ENCODE measurements around the gene TAP1.
"Not testable (repeated sequence)": the region's sequence is repeated elsewhere in the genome, so short reads cannot be mapped to it uniquely, and the experiment has no call there.

Gene TAP1

DNA sequence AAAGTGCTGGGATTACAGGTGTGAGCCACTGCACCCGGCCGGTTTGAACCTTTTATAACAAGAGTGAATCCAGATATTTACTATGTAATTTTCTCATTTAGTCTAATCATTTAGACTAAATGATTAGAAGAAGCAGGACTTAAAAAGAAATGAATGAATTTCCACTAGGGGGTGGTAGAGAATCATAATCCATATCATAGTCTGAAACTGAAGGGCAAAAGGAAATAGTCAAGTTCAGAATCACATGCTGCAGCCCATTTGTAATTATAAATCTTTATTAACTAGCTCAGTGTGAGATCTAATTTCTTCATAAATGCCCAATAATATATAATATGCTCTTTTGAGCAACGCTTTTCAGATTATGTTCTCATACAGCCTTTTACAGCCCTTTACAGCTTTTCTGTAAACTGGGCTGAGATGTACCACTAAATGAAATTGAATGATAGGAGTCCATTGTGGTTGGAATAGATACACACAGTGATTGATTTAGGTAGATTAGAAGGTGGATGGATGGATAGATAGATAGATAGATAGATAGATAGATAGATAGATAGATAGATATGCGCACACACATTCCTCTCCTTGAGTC is 32.3 kb upstream of the TAP1 start:
- no peak overlapping the region for H3K9ac ChIP-seq (ENCODE audit: low read length)
- peak in 1 of 2 donors; percentile 85 for DNase-seq
- no peak overlapping the region for H3K4me3 ChIP-seq (ENCODE audit: low read depth, low read length)
- no peak overlapping the region for H3K27ac ChIP-seq (ENCODE audit: low read depth, low read length)
- no peaks in the 10 kb centered on the region for H3K9me3 ChIP-seq (ENCODE audit: insufficient read depth, low read depth, low read length)
- no peak overlapping the region for H3K4me2 ChIP-seq (ENCODE audit: low read length)
- no CpG with 5 or more reads among the region's 4 CpGs for WGBS (ENCODE audit: extremely low coverage, insufficient coverage, insufficient read length)
- no peaks in the 10 kb centered on the region for H3K79me2 ChIP-seq (ENCODE audit: control insufficient read depth, insufficient read depth, low read length, poor library complexity)
- H3K4ac ChIP-seq (ENCODE audit: low read depth, low read length) = no peak overlapping the region
- H3K79me1 ChIP-seq (ENCODE audit: low read length) = no peaks in the 10 kb centered on the region
- H3K14ac ChIP-seq (ENCODE audit: low read length) = no peak overlapping the region
- H2BK12ac ChIP-seq (ENCODE audit: low read length) = no peak overlapping the region
- H2BK120ac ChIP-seq (ENCODE audit: insufficient read depth, low read length, poor library complexity) = no peak overlapping the region
- no peak overlapping the region for H4K8ac ChIP-seq (ENCODE audit: low read depth, low read length)
- H3K27me3 ChIP-seq (ENCODE audit: insufficient read depth, low read length) = no peaks in the 10 kb centered on the region
- no peak overlapping the region for H3K23ac ChIP-seq (ENCODE audit: low read length)
- no peak overlapping the region for H2AFZ ChIP-seq (ENCODE audit: insufficient read depth, low read length, poor library complexity)
- H3K18ac ChIP-seq (ENCODE audit: low read length) = no peak overlapping the region
- H3K4me1 ChIP-seq (ENCODE audit: control insufficient read depth in 1 of 2, insufficient read depth in 2 of 2, low read length in 2 of 2) = no peaks in the 10 kb centered on the region
- H2BK5ac ChIP-seq (ENCODE audit: low read depth, low read length, poor library complexity) = no peak overlapping the region
- no peaks in the 10 kb centered on the region for H3K36me3 ChIP-seq (ENCODE audit: control insufficient read depth in 1 of 2, insufficient read depth in 2 of 2, low read length in 2 of 2)
- H4K91ac ChIP-seq (ENCODE audit: low read depth, low read length) = no peak overlapping the region
- H4K12ac ChIP-seq (ENCODE audit: low read depth, low read length) = no peak overlapping the region
- H2AK5ac ChIP-seq (ENCODE audit: low read length) = no peak overlapping the region

DNA sequence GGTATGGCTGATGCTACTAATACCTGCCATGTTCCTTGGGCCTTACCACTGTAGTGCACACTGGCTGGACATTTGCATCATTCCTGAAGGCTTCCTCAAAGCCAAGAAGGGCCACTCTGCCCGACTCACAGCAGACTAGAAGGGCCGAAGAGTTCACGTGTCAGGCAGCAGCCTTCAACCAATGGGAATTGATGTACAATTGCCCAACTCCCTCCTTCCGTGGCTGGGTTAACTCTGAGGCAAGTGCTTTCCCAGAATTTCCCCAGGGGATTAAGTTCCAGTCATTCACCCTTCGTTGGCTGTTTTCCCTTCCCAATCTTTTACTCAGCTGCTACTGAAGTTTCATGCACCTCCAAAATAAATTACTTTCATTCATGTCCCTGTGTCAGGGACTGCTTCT is 30.3 kb upstream of the TAP1 start:
- no peaks in the 10 kb centered on the region for H3K9me3 ChIP-seq (ENCODE audit: insufficient read depth, low read depth, low read length)
- no peak overlapping the region for H3K4ac ChIP-seq (ENCODE audit: low read depth, low read length)
- H3K9ac ChIP-seq (ENCODE audit: low read length) = no peak overlapping the region
- DNase-seq = peak in 1 of 2 donors; percentile 23
- no peaks in the 10 kb centered on the region for H3K79me1 ChIP-seq (ENCODE audit: low read length)
- H2BK12ac ChIP-seq (ENCODE audit: low read length) = no peak overlapping the region
- no peak overlapping the region for H3K23ac ChIP-seq (ENCODE audit: low read length)
- no peak overlapping the region for H3K27ac ChIP-seq (ENCODE audit: low read depth, low read length)
- no peak overlapping the region for H3K18ac ChIP-seq (ENCODE audit: low read length)
- H2BK5ac ChIP-seq (ENCODE audit: low read depth, low read length, poor library complexity) = no peak overlapping the region
- H2AFZ ChIP-seq (ENCODE audit: insufficient read depth, low read length, poor library complexity) = no peak overlapping the region
- no peaks in the 10 kb centered on the region for H3K27me3 ChIP-seq (ENCODE audit: insufficient read depth, low read length)
- H3K79me2 ChIP-seq (ENCODE audit: control insufficient read depth, insufficient read depth, low read length, poor library complexity) = no peaks in the 10 kb centered on the region
- H2BK120ac ChIP-seq (ENCODE audit: insufficient read depth, low read length, poor library complexity) = no peak overlapping the region
- no CpG with 5 or more reads among the region's 5 CpGs for WGBS (ENCODE audit: extremely low coverage, insufficient coverage, insufficient read length)
- H4K8ac ChIP-seq (ENCODE audit: low read depth, low read length) = no peak overlapping the region
- no peak overlapping the region for H3K4me2 ChIP-seq (ENCODE audit: low read length)
- no peak overlapping the region for H3K14ac ChIP-seq (ENCODE audit: low read length)
- no peak overlapping the region for H4K91ac ChIP-seq (ENCODE audit: low read depth, low read length)
- H3K4me3 ChIP-seq (ENCODE audit: low read depth, low read length) = no peak overlapping the region
- no peaks in the 10 kb centered on the region for H3K4me1 ChIP-seq (ENCODE audit: control insufficient read depth in 1 of 2, insufficient read depth in 2 of 2, low read length in 2 of 2)
- H2AK5ac ChIP-seq (ENCODE audit: low read length) = no peak overlapping the region
- no peak overlapping the region for H4K12ac ChIP-seq (ENCODE audit: low read depth, low read length)
- no peaks in the 10 kb centered on the region for H3K36me3 ChIP-seq (ENCODE audit: control insufficient read depth in 1 of 2, insufficient read depth in 2 of 2, low read length in 2 of 2)

DNA sequence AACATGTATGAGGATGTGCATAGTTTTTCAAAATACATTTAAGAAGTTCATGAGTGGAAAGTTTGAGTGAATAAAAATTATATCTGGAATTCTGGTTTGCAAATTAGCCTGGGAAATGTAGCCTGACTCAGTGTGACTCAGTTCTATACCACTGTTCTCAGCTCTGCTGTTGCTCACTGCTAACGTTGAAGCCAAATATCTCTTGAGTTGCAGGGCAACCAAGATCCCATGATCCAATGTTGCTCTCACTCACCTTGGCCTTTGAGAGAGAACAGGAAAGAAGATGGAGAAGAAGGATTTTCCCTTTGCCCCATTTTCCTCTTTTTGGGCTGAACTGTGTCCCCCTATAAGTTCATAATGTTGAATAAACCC is 29.4 kb upstream of the TAP1 start:
- H3K14ac ChIP-seq (ENCODE audit: low read length) = no peak overlapping the region
- H2BK120ac ChIP-seq (ENCODE audit: insufficient read depth, low read length, poor library complexity) = no peak overlapping the region
- no peak overlapping the region for H3K23ac ChIP-seq (ENCODE audit: low read length)
- no peak overlapping the region for H2BK5ac ChIP-seq (ENCODE audit: low read depth, low read length, poor library complexity)
- H3K4ac ChIP-seq (ENCODE audit: low read depth, low read length) = no peak overlapping the region
- no peaks in the 10 kb centered on the region for H3K9me3 ChIP-seq (ENCODE audit: insufficient read depth, low read depth, low read length)
- H3K27ac ChIP-seq (ENCODE audit: low read depth, low read length) = no peak overlapping the region
- H3K18ac ChIP-seq (ENCODE audit: low read length) = no peak overlapping the region
- H3K79me2 ChIP-seq (ENCODE audit: control insufficient read depth, insufficient read depth, low read length, poor library complexity) = no peaks in the 10 kb centered on the region
- H2AK5ac ChIP-seq (ENCODE audit: low read length) = no peak overlapping the region
- no peak overlapping the region for H3K9ac ChIP-seq (ENCODE audit: low read length)
- no peak overlapping the region for H2AFZ ChIP-seq (ENCODE audit: insufficient read depth, low read length, poor library complexity)
- H3K79me1 ChIP-seq (ENCODE audit: low read length) = no peaks in the 10 kb centered on the region
- H4K12ac ChIP-seq (ENCODE audit: low read depth, low read length) = no peak overlapping the region
- no peak overlapping the region for H4K8ac ChIP-seq (ENCODE audit: low read depth, low read length)
- H3K4me2 ChIP-seq (ENCODE audit: low read length) = no peak overlapping the region
- no CpG with 5 or more reads among the region's 1 CpG for WGBS (ENCODE audit: extremely low coverage, insufficient coverage, insufficient read length)
- DNase-seq = no peak
- H2BK12ac ChIP-seq (ENCODE audit: low read length) = no peak overlapping the region
- H3K4me1 ChIP-seq (ENCODE audit: control insufficient read depth in 1 of 2, insufficient read depth in 2 of 2, low read length in 2 of 2) = no peaks in the 10 kb centered on the region
- no peak overlapping the region for H3K4me3 ChIP-seq (ENCODE audit: low read depth, low read length)
- no peaks in the 10 kb centered on the region for H3K36me3 ChIP-seq (ENCODE audit: control insufficient read depth in 1 of 2, insufficient read depth in 2 of 2, low read length in 2 of 2)
- H3K27me3 ChIP-seq (ENCODE audit: insufficient read depth, low read length) = no peaks in the 10 kb centered on the region
- no peak overlapping the region for H4K91ac ChIP-seq (ENCODE audit: low read depth, low read length)

DNA sequence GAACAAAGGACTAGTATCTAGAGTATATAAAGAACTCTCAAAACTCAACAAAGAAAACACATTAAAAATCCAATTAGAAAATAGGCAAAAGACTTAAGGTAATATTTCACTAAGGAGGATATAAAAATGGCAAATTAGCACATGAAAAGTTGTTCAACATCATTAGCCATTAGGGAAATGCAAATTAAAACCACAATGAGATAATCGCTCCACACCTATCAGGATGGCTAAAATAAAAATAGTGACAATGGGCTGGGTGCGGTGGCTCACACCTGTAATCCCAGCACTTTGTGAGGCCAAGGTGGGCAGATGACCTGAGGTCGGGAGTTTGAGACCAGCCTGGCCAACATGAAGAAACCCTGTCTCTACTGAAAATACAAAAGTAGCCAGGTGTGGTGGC is 27.5 kb upstream of the TAP1 start:
- H3K79me2 ChIP-seq (ENCODE audit: control insufficient read depth, insufficient read depth, low read length, poor library complexity) = not testable (repeated sequence)

More for the DNA sequence above, 27.5 kb upstream of the TAP1 start:
- not testable (repeated sequence) for H3K18ac ChIP-seq (ENCODE audit: low read length); H3K4me1 ChIP-seq (ENCODE audit: control insufficient read depth in 1 of 2, insufficient read depth in 2 of 2, low read length in 2 of 2); H2BK5ac ChIP-seq (ENCODE audit: low read depth, low read length, poor library complexity); H2AK5ac ChIP-seq (ENCODE audit: low read length); H3K9ac ChIP-seq (ENCODE audit: low read length); H4K12ac ChIP-seq (ENCODE audit: low read depth, low read length); H4K91ac ChIP-seq (ENCODE audit: low read depth, low read length); H3K79me1 ChIP-seq (ENCODE audit: low read length); H3K14ac ChIP-seq (ENCODE audit: low read length); DNase-seq; H3K36me3 ChIP-seq (ENCODE audit: control insufficient read depth in 1 of 2, insufficient read depth in 2 of 2, low read length in 2 of 2); H3K4me2 ChIP-seq (ENCODE audit: low read length); H3K23ac ChIP-seq (ENCODE audit: low read length); H2AFZ ChIP-seq (ENCODE audit: insufficient read depth, low read length, poor library complexity); H2BK120ac ChIP-seq (ENCODE audit: insufficient read depth, low read length, poor library complexity); H3K9me3 ChIP-seq (ENCODE audit: insufficient read depth, low read depth, low read length); H3K27me3 ChIP-seq (ENCODE audit: insufficient read depth, low read length); H4K8ac ChIP-seq (ENCODE audit: low read depth, low read length); H3K4ac ChIP-seq (ENCODE audit: low read depth, low read length); H3K4me3 ChIP-seq (ENCODE audit: low read depth, low read length); H3K27ac ChIP-seq (ENCODE audit: low read depth, low read length); H2BK12ac ChIP-seq (ENCODE audit: low read length)
- WGBS (ENCODE audit: extremely low coverage, insufficient coverage, insufficient read length) = no CpG with 5 or more reads among the region's 3 CpGs

Measured in trophoblast cell (in vitro differentiated cells and primary cell).